GM15510 (cell line): ENCODE results near the gene TAF1C.

ENCODE experiments used
- POLR2A ChIP-seq: IDR thresholded peaks from 3 replicates; pipeline ENCODE4 v1.6.1; 2011; ENCODE audit warnings: borderline replicate concordance; ENCODE audit not compliant: insufficient read length; ENCODE audit errors: extremely low read depth

Gene TAF1C, protein sequence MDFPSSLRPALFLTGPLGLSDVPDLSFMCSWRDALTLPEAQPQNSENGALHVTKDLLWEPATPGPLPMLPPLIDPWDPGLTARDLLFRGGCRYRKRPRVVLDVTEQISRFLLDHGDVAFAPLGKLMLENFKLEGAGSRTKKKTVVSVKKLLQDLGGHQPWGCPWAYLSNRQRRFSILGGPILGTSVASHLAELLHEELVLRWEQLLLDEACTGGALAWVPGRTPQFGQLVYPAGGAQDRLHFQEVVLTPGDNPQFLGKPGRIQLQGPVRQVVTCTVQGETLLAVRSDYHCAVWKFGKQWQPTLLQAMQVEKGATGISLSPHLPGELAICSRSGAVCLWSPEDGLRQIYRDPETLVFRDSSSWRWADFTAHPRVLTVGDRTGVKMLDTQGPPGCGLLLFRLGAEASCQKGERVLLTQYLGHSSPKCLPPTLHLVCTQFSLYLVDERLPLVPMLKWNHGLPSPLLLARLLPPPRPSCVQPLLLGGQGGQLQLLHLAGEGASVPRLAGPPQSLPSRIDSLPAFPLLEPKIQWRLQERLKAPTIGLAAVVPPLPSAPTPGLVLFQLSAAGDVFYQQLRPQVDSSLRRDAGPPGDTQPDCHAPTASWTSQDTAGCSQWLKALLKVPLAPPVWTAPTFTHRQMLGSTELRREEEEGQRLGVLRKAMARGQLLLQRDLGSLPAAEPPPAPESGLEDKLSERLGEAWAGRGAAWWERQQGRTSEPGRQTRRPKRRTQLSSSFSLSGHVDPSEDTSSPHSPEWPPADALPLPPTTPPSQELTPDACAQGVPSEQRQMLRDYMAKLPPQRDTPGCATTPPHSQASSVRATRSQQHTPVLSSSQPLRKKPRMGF

DNA sequence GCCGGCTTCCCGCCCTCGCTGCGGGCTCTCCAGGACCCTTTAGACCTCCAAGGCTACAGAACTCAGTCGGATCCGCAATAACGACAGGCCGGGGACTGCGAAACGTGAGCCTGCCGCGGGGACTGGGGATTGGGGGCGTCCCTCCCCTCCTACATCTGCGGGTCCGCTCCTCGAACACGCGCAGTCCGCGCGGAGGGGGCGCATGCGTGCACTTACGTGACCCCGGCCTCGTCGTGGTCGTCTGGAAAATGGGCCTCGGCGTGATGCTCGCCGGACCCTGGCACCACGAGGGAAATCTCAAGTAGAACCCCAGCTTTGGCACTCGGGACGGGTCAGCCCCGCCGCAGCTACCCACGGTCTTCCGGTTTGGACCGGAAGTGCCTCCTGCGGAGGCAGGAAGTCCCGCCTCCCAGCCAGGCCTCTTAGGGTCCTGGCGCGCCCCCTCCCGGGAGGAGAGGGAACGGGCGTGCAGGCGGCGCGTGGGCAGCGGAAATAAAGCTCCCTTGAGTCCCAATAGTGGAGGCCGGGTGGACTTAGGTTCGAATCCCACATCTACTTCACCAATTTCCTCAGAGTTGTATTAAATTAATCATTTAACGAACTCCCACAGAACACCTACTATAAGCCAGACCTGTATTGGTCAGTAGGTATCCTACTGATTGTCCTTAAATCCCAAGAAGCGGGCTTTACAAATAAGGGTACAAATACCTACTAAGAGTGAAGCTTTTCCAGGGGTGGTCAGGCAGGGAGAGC lies at the start of gene TAF1C:
TSS of gene TAF1C (minus strand) at position 373 of the 753 bp plus-strand sequence. CDS start 2,069 bp downstream, outside the sequence.
- TF ChIP-seq POLR2A = peak; percentile 80

DNA sequence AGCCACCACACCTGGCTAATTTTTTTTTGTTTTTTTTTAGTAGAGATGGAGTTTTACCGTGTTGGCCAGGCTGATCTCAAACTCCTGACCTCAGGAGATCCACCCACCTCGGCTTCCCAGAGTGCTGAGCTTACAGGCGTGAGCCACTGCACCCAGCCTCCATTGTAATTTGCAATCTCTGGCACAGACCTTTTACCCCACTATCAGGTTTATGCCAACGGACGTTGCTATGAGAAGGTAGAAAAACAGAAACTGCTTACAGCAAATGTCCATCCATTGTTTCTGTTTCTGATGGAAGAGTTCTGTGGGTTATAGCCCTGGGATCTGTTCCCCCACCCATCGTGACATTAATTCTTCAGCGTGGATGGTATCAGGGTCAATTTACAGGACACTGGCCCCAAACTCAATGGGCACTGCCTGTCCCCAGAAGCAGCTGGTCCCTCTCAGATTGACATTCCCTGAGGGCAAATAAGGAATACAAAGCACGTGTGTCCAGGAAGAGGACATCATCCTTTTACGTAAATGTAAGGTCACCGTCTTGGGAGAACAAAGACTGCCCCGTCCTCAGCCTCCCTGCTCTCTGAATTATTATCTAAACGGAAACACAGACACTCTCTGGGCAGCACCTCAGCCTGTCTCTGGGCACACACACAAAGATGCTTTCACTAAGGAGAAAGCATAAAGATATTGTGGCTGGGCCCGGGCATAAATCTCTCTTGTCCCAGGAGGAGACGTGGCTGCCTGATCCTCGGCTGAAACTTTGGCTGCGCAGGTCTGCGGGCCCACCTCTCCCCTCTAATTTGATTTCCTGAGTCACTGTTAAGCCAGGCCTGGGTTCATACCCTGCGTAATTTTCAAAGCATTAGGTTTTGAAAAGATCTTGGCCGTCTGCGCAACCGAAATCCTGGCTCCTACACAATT lies 47.7 kb upstream of the TAF1C start:
- TF ChIP-seq POLR2A = no peak

DNA sequence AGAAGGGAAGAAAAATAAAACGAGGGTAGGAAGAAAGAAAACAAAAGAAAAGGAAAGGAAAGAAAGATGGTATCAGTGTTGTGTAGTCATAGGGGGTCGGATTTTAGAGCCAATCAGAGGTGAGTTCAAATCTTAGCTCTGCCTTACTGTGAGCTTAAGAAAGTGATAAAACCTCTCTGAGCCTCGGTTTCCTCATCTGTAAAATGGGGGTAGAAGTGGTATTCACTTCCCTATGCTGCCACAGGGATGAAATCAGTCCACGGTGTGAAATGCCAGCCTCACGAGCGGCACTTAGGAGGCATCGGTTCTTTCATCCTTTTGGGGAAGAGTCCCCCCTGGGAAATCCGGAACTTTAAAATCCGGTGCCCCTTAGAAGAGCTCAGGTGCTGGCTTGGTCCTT lies 46.9 kb upstream of the TAF1C start:
- no peak for TF ChIP-seq POLR2A

DNA sequence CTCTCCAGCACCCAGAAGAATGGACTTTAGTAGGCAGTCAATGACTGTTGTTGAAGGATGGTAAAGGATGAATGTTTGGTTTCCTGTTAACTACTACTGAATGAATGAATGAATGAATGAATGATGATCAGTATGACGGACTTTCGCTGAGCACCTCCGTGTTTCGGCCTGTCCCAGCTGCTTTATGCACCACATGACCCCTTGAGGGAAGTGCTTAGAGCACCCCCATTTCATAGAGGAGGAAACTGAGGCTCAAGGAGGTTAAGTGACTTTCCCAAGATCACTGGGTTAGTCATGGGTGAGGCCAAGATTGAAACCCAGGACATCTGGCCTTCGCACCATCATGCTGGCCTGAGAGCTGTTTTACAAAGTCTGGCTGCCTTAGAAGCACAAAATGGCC lies 46.1 kb upstream of the TAF1C start:
- no peak for TF ChIP-seq POLR2A

DNA sequence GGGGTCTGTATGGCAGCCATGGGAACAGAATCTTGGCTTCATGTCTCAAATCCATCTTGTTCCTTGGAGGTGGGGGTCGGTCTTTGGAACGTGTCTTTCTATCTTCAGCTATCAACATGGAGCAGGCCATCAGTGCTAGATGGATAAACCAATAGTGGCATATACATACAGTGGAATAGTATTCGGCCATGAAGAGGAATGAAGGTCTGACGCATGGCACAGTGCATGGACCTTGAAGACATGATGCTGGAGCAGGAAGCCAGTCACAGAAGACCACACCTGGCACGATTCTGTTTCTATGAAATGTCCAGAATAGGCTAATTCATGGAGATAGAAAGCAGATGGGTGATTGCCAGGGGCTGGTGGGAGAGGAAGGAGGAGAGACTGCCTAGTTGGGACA lies 45.2 kb upstream of the TAF1C start:
- TF ChIP-seq POLR2A = no peak

DNA sequence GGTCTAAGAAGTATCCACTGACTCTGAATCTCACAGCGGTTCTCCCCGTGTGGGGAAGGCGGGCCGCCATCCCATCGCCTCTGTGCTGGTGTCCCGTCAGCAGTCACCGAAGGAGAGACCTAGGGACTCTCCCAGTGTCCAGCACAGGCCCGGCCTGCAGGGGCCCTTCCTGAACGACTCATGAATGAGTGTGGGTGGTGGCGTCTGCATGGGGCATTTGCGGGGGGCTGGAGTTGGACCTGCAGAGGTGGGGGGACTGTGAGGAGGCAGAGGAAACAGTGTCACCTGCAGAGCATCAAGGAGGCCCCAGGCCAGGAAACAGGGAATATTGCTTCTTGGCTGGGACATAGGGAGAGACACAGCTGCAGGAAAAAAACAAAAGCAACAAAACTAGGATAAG lies 42.6 kb upstream of the TAF1C start:
- TF ChIP-seq POLR2A = no peak

DNA sequence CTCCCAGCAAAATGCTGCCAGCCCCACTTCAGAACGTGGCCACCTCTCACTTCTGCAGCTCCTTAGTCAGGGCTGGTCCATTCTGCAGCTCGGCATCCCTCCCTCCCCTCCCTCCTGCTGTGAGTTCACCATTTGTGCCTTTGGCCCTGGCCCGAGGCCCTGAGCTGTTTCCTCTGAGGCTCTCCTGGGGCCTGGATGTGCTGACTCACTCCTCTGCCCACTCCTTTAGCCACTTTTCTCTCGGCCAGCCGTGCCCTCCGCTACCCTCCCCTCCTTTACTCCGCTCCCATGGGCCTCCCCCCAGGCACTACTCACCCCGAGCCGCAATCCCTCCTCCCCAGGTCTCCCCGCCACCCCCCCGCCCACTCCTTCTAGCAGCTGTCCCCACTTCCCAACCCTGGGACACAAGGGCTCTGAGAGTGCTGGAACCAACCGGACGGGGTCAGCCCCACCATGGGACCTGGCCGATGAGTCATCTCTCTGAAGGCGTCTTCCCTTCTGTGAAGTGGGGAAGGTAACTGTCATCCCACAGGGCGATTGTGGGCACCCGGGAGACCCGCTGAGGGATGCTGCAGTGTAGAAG lies 41.5 kb upstream of the TAF1C start:
- TF ChIP-seq POLR2A = no peak

DNA sequence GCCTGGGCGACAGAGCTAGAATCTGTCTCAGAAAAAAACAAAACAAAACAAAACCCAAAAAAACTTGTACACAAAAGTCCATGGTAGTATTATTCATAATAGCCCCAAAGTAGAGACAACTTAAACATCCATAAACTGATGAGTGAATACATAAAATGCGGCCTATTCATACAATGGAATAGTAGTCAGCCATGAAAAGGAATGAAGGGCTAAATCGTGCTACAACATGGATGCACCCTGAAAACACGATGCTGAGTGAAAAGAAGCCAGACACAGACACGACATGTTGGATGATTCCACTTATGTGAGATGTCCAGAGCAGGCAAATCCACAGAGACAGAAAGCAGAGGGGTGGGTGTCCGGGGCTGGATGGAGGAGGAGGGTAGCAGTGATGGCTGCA lies 40.7 kb upstream of the TAF1C start:
- no peak for TF ChIP-seq POLR2A

DNA sequence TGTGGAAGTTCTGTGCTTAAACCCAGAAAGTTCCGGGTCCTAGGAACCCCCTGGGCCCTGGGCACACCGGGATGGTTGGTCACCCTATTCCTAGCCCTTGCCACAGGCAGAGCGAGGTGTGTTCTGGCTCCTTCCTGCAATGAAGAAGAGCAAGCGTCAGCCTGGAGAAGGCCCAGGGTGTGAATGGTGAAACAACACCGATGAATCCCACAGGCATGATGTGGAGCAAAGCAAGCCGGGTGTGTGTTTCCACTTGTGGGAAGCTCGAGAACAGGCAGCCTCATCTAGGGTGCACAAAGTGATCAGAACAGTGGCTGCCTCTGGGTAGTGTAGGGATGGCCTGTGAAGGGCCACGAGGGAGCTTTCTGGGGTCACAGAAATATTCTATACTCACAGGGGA lies 39.2 kb upstream of the TAF1C start:
- TF ChIP-seq POLR2A = no peak

DNA sequence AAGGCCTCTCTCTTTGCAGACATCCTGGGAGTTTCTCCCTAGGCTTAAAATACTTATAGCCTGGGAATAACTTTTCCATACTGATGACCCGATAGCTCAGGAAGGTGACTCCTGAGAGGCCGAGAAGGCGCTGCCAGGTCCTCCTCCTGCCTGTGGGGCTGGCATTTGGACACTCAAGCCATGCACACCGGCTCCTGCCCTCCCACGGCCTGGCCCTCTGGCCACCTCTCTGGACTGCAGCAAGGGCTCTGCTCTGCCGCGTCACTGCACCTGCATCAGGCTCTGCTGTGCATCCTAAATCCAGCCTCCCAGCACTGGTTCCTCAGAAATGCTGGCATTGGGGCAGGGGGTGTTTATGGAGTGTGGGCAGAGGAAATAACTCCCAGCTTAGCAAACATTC lies 38.7 kb upstream of the TAF1C start:
- TF ChIP-seq POLR2A = no peak

DNA sequence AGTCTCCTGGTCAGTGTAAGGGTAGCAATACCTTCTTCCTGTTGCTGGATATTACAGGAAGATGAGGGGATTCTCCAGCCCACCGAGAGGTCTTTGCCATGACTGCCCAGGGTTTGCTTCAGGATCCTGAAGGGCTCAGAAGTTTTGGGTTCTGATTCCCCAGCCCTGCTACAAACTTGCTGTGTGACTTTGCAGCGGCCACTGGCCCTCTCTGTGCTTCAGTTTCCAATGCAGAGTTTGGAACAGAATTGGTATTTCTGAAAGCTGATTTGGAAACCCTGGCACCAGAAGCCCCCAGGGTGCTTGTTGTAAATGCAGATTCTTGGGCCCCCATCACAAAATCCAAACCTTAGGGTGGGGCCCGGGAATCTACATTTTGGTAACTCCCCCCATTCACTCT lies 38.3 kb upstream of the TAF1C start:
- TF ChIP-seq POLR2A = no peak

DNA sequence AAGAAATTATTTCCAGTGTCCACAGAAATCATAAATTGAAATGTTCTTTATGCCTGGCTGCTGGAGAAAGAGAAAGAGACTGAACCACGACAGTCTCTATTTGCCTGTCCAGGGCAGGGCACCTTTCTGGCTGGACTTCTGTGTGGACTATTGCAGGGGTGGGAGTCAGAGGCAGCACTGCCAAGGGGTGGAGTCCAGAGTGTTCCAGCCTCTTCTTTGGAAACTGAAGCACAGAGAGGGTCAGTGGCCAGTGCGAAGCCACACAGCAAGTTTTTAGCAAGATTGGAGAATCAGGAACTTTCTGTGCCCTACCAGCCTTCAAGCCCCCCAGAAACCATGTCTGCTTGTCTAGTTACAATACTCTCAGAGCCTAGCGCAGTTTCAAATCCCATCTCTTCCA lies 37.7 kb upstream of the TAF1C start:
- no peak for TF ChIP-seq POLR2A

DNA sequence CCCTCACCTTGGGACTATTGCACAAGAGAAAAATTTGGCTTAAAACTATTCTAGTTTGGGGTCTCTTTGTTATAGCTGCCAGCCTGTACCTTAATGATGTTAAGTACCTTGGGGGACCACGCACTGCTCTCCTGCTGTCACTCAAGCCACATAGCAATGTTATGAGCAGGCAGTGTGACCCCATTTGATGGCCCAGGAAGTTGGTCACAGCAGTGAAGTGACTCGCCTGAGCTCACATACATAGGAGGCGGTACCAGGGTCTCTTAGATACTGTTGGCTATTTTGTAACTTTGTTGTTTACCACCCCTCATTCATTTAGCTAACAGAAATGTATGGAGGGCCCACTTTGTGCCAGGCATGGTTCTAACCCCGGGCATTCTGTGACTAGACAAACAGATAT lies 36.6 kb upstream of the TAF1C start:
- TF ChIP-seq POLR2A = no peak

DNA sequence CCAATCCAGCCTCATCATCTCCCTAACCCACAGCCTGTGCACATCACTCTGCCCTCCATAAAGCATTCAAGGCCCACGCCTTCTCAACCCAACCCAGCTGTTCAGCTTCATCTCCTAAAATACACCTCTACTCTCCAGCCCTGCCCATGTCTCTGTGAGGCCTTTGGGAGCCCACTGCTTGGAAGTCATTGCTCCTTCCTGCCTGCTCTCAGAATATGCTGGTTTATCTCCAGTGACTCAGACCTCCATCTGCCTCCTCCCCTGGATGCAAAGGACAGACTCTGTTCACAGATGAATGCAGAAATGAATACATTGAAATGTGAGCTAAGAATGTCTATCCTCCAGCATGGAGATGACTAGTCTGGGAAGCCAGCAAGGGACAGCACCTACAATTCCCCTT lies 34.0 kb upstream of the TAF1C start:
- TF ChIP-seq POLR2A = no peak
